Suprapubic skin (tissue), 4 donors: ENCODE measurements around the gene IFITM10.

ENCODE experiments used
- CTCF ChIP-seq, 2 donors: fragments of 200-600 bp in 1 of 2; fragments of 450-650 bp in 1 of 2; sonication (generic) in 1 of 2; IDR thresholded peaks; one replicate each; pipeline ENCODE4 v1.5.1; 2016 to 2019; ENCODE audit warnings: antibody characterized with exemption in 2 of 2, mild to moderate bottlenecking in 1 of 2, moderate library complexity in 1 of 2
- EP300 ChIP-seq: sonication (generic); formaldehyde crosslinking; IDR thresholded peaks from one replicate; pipeline ENCODE4 v1.6.1; 2017; ENCODE audit warnings: antibody characterized with exemption
- POLR2A ChIP-seq, 2 donors: fragments of 450-650 bp; IDR thresholded peaks; one replicate each; pipeline ENCODE4 v1.6.1; 2017; ENCODE audit warnings: antibody characterized with exemption in 2 of 2, mild to moderate bottlenecking in 2 of 2, moderate library complexity in 2 of 2
- POLR2AphosphoS5 ChIP-seq, 3 donors: sonication (generic); formaldehyde crosslinking; IDR thresholded peaks; one replicate each; pipeline ENCODE4 v1.6.1; 2017; ENCODE audit warnings: antibody characterized with exemption in 3 of 3

DNA sequence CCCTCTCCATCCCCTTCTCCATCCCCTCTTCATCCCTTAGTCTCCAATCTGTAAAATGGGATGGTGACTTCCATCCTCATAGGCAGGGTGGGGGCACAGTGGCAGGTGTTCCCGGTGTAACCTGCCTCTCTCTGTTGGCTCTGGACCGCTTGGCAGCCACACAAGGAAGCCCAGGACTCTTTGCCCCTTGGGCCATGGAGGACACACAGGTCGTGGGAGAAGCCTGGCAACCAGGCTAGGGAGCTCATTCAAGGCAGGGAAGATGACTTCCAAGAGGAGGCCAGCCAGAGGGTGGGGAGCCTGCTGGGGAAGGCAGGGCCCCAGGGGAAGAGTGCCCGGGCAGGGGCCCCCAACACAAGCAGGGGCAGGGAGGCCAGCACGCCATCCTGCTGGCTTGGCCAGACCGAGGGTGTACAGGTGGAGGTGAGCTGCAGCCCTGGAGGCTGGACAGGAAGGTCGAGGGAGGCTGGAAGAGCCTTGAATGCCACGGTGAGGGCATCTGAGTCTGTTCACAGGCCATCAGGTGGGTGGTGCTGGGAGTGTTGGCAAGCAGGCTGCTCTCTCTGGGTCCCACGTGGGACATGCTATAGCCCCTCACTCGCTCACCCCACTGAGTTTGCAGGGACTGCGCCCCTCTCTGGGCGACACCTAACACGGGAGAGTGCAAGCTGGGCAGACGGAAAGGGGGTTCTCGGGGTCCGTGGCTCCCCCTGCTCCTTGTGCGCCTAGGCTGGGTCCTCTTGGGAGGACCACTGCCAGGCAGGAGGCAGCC lies 28.8 kb upstream of the IFITM10 start:
- TF ChIP-seq EP300 (no peak), CTCF (IDR thresholded peaks at IDR 0.05) (no peak), POLR2A (IDR thresholded peaks at IDR 0.05) (no peak), POLR2AphosphoS5 (IDR thresholded peaks at IDR 0.05) (no peak)
